ENCODE results near the gene PKP4. TPM values are rescaled to one million over a fixed set of nuclear protein-coding genes. Genes with fewer than 3 reads are reported as not detected.

The PKP4 gene
- total and polyA plus RNA-seq, 2 experiments from 2014 or later: 35.7 to 92.3 TPM

GRCh38 chr2:158570869-158571268 lies 114.1 kb downstream of the PKP4 start:
- Histone ChIP-seq H3K4me2 (no peak overlapping the region), H2AFZ (no peak overlapping the region), H3K4me1 (ENCODE audit: insufficient read depth) (peaks cover 8% of the 10 kb centered on the region; the same call in 1 of the 2 replicates), H3K9me2 (ENCODE audit: insufficient read depth) (no peaks in the 10 kb centered on the region), H3K27ac (ENCODE audit: low read depth) (no peak overlapping the region), H3K4me3 (no peak overlapping the region), H3K27me3 (ENCODE audit: insufficient read depth) (no peaks in the 10 kb centered on the region), H3K36me3 (ENCODE audit: insufficient read depth) (no peaks in the 10 kb centered on the region), H3K79me2 (replicated peaks; ENCODE audit: insufficient read depth) (peaks cover 10% of the 10 kb centered on the region), H3F3A (replicated peaks; ENCODE audit: low read depth) (no peaks in the 10 kb centered on the region), H4K20me1 (replicated peaks; ENCODE audit: insufficient read depth) (peaks cover 15% of the 10 kb centered on the region)
- no peak for TF ChIP-seq CREB1 (CRISPR knock-in tag; IDR thresholded peaks at IDR 0.05; ENCODE audit: low read depth)
- TF ChIP-seq NANOG (IDR thresholded peaks at IDR 0.05; ENCODE audit: borderline replicate concordance): no peak
- TF ChIP-seq STAT1 (IDR thresholded peaks at IDR 0.05; ENCODE audit: unreplicated experiment): no peak
- no peak for TF ChIP-seq CTCF (conservative IDR thresholded peaks at IDR 0.05; ENCODE audit: low read depth in 2 of 2)
- no peak for TF ChIP-seq ZNF331 (CRISPR knock-in tag; IDR thresholded peaks at IDR 0.05; ENCODE audit: low read depth)
- no peak for TF ChIP-seq POLR2AphosphoS5 (IDR thresholded peaks at IDR 0.05; ENCODE audit: low read depth)
- TF ChIP-seq REST (IDR thresholded peaks at IDR 0.05; ENCODE audit: unreplicated experiment): no peak
- TF ChIP-seq JUNB (IDR thresholded peaks at IDR 0.05; ENCODE audit: unreplicated experiment): no peak
- TF ChIP-seq ZNF114 (CRISPR knock-in tag; IDR thresholded peaks at IDR 0.05): no peak
- TF ChIP-seq ZNF462 (CRISPR knock-in tag; IDR thresholded peaks at IDR 0.05): no peak
- TF ChIP-seq EZH2phosphoT487 (IDR thresholded peaks at IDR 0.05; ENCODE audit: unreplicated experiment): no peak
- TF ChIP-seq ETS1 (IDR thresholded peaks at IDR 0.05): no peak
- no peak for TF ChIP-seq EZH2 (IDR thresholded peaks at IDR 0.05; ENCODE audit: low read depth, unreplicated experiment)
- Mint-ChIP-seq H3K4me3 (no peak overlapping the region), H3K27me3 (ENCODE audit: insufficient read depth, low read depth, poor library complexity) (peaks cover 7% of the 10 kb centered on the region), H3K4me1 (peaks cover 14% of the 10 kb centered on the region; the same call in 2 of the 3 replicates), H3K9me3 (no peaks in the 10 kb centered on the region), H3K36me3 (ENCODE audit: low read depth) (no peaks in the 10 kb centered on the region; the same call in 2 of the 3 replicates), H3K27ac (no peak overlapping the region)
- no peak for ATAC-seq
- no peak for DNase-seq (ENCODE audit: low spot score)
